ELR (cell line): Measurements from ENCODE around the gene BMPR1B.
"Not testable (repeated sequence)": the region's sequence is repeated elsewhere in the genome, so short reads cannot be mapped to it uniquely, and the experiment has no call there.

Experiments
- DNase-seq: peaks from one replicate; pipeline ENCODE4 v3.0.0-alpha.2; 2015; ENCODE audit warnings: low read depth

The BMPR1B gene

GRCh38 chr4:94763005-94763404 is 5.2 kb downstream of the BMPR1B start:
- DNase-seq = no peak

DNA sequence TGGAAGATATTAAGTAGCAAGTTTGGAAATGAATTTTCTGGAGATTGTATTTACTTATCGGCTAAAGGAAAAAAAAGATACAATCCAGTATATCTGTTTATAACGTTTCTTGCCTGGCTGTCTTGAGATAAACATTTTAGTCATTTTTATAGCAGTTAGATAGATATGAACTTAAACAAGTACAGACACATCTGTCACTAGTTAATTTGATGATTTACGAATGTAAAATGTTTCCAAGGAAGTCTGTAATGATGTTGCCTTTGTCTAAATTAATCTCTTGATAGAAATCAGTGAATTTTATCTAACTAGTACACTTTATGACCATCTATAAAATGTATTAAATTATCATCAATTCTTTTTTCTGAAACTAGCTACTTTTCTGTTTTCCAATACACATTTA is 5.7 kb downstream of the BMPR1B start:
- no peak for DNase-seq

DNA sequence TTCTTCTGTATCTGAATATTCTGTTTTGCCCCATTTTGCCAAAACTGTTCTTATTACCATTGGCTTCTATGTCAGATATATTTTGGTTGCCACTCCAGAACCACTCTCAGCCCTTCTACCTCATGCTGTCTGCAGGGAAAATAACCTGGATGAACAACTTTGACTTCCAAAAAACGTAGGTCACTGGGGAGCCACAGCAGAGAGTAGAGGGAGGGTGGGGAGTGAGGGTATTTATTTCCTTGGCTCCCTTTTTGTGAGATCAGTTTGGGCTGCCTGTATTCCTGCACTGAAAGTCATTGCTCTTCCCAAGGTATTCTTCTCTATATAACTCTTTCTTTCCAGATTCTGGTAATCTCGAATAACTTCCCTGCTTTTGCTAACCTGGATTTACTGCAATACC is 6.3 kb downstream of the BMPR1B start:
- DNase-seq = no peak

DNA sequence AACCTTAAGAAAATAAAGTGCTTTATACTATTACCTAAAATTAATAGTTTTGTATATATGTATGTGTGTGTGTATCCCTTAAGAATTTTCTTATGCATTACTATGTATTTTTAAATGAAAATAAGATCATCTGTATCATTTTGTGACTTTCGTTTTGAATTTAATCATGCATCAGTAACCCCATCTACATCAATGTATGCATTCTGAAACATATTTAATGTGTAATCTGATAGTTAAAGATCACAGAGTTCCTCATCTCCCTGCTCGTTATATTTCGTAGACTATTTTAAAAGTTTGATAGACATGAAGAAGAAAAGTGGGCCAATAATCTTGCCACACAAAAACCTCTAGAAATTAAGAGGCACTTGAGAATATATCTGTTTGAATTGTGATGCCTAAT is 7.4 kb downstream of the BMPR1B start:
- no peak for DNase-seq

DNA sequence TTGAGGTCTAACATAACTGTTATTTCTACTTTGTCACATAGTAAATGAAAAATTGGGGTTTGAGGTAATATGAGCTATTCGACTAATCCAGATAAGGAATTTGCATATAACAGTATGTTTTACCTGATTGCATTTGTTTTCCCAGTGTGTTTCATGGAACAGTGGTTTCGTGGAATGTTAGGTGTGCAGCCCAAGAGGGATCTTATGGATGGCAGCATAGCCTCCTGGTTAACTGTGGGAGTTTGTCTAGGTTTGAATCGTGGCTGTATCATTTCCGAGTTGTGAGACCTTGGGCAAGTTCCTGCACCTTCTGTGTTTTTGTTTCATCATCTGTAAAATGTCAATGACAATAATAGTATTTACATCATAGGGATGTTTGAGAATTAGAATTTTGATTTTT is 7.9 kb downstream of the BMPR1B start:
- DNase-seq = no peak

GRCh38 chr4:94766856-94767255 is 9.1 kb downstream of the BMPR1B start:
- no peak for DNase-seq

DNA sequence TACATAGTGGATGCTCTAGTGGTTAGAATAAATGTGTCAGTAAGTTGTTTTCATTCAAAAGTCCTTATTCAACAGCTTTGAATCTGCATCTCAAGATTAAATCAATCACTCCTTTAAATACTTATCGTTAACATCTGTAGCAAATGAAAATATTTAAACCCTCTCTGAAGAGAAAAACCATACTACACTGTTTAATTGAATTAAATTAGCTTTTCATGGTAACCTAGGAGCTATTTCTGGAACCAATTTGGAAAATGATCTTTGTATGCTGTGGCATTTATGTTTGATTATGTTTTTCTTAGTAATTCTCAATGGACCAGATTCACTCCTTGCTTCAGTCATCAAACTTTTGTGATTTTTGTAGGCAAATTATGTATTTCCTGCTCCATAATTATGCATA is 9.7 kb downstream of the BMPR1B start:
- no peak for DNase-seq

DNA sequence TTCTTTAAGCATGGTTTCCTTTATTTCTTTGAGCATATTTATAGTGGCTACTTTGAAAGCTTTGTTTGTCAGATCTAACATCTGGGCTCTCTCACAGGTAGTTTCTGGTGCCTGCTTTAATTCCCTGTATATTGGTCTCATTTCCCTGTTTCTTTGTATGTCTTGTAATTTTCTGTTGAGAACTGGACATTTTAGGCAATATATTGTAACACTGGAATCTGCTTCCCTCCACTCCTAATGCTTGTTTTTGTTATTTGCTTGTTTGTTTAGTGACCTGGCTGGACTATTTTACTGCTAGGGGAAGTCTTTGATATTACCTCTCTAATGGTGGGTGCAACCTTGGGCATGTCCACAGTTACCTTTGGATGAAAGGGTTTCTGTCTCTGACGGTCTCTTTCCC is 25.0 kb downstream of the BMPR1B start:
- no peak for DNase-seq

DNA sequence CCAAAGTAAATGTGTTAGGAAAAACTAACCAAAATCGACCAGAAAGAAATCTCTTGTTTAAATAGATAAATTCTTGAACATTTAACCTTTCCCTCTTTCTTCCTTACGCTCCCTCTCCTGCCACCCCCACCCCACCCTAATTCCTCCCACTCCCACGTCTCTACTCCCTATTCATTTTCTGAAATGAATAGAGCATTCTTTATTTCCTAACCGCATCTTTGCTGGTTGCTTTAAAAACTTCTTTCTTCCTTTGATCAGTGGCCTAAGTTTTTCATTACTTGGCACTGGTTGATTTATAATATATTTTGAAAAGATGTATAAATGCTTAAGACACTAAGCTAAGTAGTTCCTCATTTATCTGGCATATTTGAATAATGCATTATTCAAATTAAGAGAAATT is 33.9 kb downstream of the BMPR1B start:
- no peak for DNase-seq

DNA sequence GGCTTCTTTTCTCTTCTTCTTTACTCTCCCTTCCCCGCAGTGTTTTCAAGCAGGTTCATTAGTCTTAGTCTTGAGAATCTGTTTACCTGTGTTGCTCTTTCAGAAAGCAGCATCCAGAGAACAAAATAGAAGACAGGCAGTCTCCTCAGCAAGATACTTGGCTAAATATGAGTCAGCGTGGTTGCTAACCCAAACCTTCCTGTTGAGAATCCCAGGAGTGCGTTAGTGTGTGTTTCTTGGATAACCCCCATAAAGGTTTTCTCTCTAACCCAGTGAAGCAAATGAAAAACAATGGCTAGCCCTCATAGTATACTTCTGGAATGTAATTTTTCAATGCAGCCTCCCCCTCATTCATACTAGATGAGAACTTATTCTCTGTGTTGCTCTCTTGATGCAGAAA is 41.1 kb downstream of the BMPR1B start:
- no peak for DNase-seq

DNA sequence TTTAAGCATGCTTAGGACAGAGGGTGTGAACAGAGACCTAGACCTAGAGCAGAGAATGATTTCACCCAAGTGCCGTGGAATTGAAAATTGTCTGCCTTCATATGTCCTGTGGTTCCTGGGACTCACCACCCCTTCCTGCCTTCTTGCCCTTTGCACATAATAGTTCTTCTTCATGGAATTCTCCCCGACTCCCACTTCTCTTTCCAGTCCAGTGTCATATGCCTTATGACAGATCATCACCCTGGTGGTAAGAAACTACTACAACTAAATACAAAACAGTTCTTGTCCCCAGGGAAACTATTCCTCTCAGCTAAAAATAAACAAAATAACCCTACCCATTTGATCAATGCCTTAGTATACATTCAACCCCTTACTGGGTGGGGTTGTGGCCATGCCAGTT is 43.3 kb downstream of the BMPR1B start:
- no peak for DNase-seq

DNA sequence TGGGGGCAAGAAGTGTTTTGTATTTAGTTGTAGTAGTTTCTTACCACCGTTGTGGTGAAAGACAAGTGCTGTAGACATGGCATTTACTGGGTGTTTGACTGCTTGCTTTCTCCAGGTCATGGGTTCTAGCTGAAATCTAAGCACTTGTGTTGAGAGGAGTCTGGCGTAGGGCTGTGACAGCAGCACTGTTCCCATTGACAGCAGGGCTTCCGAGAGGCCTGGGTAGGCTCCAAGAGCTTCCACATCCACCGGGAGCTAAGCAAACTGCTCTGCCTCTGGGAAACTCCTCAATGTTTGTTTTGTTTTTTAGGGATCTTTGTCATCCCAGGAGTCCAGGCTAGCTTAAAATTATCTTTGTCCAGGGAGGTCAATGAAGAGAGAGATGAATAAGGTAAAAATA is 44.3 kb downstream of the BMPR1B start:
- DNase-seq = no peak

GRCh38 chr4:94803181-94803580 is 45.4 kb downstream of the BMPR1B start:
- DNase-seq = peak; percentile 1

DNA sequence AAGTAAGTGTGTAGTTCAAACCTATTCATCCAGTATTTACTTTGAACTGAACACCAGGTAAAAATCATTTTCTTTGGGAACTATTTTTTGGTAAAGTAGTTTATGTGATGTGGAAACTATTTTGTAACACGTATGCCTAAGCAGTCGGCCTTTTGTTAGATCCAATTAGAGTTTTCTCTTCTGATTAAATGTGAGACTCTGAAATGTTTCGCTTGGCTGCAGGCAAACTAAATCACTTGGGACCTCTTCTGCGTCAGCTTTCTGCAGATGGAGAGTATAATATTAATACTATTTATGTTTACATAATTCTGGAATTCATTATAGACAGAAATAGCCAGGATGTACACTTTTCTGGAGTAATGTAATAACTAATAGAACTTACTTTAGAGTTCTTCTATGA is 46.9 kb downstream of the BMPR1B start:
- DNase-seq = no peak

GRCh38 chr4:94806376-94806775 is 48.6 kb downstream of the BMPR1B start:
- DNase-seq = no peak

DNA sequence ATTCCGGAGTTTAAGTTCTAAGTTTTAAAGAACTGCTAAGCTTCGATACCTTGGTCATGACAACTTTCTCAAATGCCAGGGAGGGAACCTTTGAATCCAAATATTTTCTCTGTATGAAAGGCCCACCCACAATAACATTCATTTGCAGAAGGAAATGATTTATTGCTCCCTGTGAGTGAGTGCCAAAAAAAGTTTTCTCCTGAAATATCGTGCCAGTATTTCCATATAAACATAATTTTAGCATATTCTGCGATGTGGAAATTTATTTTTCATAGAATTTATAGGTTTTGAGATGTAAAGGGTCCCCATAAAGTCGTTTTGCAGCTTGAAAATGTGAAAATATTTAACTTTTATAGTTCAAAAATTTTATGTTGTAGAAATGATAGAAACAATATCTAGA is 53.9 kb downstream of the BMPR1B start:
- no peak for DNase-seq

DNA sequence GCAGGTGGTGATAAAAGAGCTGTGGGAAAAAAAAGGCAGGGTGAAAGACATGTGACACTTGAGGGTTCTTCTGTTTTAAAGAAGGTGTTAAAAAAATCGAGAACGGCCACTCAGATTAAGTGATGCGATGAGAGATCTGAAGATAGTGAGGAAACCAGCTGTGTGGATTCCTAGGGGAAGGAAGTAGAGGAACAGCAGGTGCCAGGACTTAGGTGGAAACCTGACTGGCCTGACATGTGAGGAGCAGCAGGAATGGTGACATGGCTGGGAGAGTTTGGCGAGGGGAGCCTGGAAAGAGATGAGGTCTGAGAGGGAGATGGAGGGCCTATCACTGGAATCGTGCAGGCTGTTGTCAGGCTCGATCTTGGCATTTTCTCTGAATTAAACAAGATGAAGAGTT is 55.5 kb downstream of the BMPR1B start:
- DNase-seq = no peak

DNA sequence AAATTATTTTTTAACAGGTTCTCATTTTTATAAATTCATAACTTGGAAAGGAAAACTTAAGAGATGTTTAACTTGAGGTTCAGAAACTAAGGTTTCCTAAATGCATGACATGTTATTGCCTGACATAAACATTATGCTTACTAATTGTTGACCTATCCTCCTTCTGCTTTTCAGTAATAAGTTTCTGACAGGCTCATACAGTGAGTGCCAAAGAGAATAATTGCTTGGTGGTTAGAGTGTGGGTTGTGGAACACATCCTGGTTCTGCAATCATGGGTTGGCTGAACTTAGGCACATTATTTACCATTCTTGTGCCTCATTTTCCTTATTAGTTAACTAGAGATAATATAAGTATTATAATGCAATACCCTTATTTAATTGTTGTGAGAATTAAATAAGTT is 56.5 kb downstream of the BMPR1B start:
- no peak for DNase-seq

GRCh38 chr4:94819371-94820168 is 61.8 kb downstream of the BMPR1B start:
- DNase-seq = no peak

DNA sequence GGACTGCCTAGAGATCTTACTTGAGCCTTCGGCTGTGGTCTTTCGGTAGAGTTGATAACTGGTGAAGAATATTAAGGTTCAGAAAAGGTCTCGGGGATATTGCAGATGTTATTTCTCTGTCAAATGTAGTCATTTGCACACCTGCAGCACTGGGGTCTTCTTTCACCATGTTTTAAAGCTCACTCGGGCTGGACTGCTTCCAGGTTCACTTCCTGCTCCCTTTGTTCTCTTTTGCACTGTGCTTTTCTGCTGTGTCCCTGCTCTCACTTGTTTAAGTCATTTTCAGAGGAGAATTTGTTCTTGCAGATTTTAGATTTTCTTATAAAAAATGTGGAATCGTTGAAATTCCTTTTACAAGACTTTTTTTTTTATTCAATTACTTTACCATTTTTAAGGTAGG is 68.5 kb downstream of the BMPR1B start:
- DNase-seq = no peak

DNA sequence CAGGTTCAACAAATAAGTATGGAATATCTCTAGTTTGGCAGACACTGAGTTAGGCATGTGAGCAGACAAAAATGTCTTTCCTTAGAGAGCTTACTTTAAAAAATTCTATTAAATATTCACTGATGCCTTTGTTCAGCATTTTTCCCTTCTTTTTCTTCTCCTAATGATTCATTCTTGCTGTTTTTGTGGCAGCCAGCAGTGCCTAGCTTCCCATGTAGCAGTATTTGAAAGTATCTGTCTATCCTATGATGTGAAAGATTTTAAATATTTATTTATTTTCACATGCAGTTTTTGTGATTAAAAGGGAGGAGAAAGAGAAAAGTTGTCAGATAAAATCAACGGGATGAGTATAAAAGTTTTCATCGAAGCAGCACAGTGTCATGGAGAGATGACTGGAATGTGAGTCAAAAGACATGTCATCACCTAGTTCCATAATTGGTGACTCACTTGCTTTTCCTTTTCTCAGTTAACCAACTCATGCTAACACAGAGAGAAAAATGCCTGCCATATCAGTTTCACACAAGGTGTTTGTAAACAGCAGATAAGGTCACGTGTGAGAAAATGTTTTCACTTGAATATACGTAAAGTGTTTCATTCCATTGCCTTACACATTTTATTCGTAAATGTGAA is 69.8 kb downstream of the BMPR1B start:
- DNase-seq = peak; percentile 82

DNA sequence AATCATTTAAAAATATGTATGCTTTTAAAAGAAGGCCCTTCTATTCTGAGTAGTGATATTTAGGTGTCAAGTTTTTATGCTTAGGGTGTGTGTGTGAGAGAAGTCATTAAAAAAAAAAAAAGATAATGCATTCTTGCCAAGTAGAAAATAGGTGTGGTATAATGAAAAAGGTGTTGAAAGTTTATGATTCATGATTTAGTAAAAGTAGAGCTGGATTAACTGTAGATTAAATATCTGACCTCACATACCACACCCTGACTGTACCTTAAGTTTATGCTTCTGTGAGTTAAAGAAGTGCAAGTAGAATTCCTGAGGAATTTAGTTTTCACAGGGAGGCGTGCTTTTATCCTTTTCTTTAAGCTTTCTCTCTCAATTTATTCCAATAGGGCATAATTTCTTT is 71.1 kb downstream of the BMPR1B start:
- no peak for DNase-seq

DNA sequence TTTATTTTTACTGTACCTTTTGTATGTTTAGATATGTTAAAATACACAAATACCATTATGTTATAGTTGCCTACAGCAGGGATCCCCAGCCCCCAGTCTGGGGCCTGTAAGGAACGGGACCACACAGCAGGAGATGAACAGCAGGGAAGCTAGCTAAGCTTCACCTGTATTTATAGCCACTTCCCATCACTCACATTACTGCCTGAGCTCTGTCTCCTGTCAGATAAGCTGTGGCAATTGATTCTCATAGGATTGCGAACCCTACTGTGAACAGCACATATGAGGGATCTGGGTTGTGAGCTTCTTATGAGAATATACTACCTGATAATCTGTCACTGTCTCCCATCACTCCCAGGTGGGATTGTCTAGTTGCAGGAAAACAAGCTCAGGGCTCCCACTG is 73.9 kb downstream of the BMPR1B start:
- DNase-seq = no peak

GRCh38 chr4:94832329-94832728 is 74.6 kb downstream of the BMPR1B start:
- DNase-seq = not testable (repeated sequence)
